ENCODE data around the gene RMND5B. TPM values are rescaled to one million over a fixed set of nuclear protein-coding genes. Genes with fewer than 3 reads are reported as not detected.

The RMND5B gene
- total RNA-seq, 1 experiment from 2014 or later = 51.3 TPM

DNA sequence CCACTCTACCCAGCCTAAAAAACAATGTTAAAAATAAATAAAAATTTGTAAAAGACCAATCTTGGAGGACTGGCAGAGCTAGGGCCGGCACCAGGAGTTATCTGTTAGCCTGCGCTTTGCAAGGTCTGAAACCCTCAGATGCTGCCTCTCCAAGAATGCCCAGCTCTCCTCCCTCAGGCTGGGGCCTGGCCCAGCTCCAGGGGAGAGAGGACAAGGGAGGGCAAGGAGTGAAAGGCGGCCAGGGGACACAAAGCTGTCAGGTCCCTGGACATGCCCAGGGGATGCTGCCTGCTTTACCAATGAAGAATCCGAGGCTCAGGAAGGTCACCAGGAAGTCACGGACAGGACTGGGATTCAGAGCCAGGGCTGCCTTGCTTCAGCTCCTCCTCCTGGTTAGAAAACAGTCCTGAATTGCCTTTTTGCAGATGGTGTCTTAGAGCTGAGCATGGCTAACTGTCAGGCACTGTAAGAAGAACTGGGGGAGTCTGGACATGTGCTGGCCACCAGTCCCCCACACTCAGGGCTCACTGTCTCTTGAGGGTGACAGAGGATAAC, 23.0 kb upstream of the RMND5B start:
- no peaks in the 10 kb centered on the region for H3K27me3 ChIP-seq (ENCODE audit: control insufficient read depth, insufficient read depth, low read length)
- H3K36me3 ChIP-seq (replicated peaks; ENCODE audit: control insufficient read depth, insufficient read depth, low read length) = no peaks in the 10 kb centered on the region
- no peak overlapping the region for H3K4me3 ChIP-seq (ENCODE audit: insufficient read depth, low read depth, low read length)
- DNase-seq = peak; percentile 78

DNA sequence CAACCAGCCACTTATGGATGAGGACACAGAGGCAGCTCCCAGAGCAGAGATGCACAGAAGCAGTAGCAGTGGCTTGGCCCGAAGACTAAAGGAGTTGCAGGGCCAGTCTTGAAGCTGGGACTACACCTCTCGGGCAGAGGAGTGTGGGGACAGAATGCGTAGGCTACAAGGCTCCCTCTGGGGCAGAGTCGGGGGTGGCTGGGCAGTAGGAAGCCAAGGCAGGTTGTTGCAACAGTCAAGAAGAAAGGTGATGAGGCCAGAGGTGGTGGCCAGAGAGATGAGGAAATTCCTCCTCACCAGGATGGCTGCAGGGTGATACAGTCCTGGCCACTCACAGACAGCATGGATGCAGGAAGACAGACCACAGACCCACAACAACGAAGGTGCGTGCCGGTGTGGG, 22.4 kb upstream of the RMND5B start:
- H3K36me3 ChIP-seq (replicated peaks; ENCODE audit: control insufficient read depth, insufficient read depth, low read length) = no peaks in the 10 kb centered on the region
- H3K4me3 ChIP-seq (ENCODE audit: insufficient read depth, low read depth, low read length) = no peak overlapping the region
- DNase-seq = peak; percentile 43
- H3K27me3 ChIP-seq (ENCODE audit: control insufficient read depth, insufficient read depth, low read length) = no peaks in the 10 kb centered on the region

DNA sequence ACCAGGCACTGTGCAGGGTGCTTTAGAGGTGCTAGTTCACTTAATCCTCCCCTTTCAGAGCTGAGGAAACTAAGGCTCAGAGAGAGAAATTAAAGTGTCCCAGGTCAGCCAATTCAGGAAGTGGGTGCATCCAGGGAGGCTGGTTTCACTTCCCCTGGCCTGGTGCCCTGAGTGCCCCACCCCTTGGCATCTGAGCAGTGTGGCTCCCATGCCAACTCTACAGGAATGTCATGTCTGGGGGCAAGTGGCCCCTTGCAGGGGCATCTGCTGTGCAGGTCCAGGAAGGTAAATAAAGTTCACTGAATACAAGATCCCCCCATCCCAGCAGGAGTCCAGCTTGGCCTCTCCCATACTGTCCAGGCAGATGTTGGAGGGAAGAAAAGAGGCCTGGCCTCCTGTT, 21.8 kb upstream of the RMND5B start:
- peak; percentile 24 for DNase-seq
- Histone ChIP-seq H3K36me3 (replicated peaks; ENCODE audit: control insufficient read depth, insufficient read depth, low read length) (no peaks in the 10 kb centered on the region), H3K4me3 (ENCODE audit: insufficient read depth, low read depth, low read length) (no peak overlapping the region), H3K27me3 (ENCODE audit: control insufficient read depth, insufficient read depth, low read length) (no peaks in the 10 kb centered on the region)

DNA sequence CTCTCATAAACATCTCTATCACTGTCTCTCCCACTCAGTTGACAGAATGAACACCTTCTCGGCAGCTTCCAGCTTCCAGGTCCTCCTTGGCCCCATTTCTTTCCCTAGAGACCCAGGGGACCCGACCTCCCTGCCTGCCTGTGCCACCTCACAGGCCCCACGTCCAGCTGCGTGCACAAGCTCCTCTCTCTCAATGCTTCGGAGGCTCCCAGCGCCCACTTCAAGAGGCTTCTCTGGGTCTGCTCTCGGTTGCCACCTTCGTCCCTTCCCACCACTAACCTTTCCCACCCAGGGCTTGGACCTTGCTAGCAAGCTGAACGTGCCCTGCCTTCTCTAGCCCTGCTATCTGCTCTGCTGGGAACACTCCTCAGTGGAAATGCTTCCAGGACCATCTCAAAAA, 20.3 kb upstream of the RMND5B start:
- DNase-seq = peak; percentile 16
- H3K27me3 ChIP-seq (ENCODE audit: control insufficient read depth, insufficient read depth, low read length) = no peaks in the 10 kb centered on the region
- no peak overlapping the region for H3K4me3 ChIP-seq (ENCODE audit: insufficient read depth, low read depth, low read length)
- H3K36me3 ChIP-seq (replicated peaks; ENCODE audit: control insufficient read depth, insufficient read depth, low read length) = no peaks in the 10 kb centered on the region

DNA sequence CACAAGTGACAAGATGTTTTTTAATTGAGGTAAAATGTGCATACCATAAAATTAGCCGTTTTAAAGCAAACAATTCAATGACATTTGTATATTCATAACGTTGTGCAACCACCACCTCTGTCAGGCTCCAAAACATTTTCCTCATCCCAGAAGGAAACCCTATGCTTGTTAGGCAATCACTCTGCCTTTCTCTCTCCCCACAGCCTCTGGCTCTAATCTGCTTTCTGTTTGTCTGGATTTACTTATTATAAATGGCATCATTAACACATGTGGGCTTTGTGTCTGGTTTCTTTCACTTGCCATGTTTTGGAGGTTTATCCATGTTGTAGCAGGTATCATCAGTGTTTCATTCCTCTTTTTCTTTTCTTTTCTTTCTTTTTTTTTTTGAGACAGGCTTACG, 18.9 kb upstream of the RMND5B start:
- Histone ChIP-seq H3K36me3 (replicated peaks; ENCODE audit: control insufficient read depth, insufficient read depth, low read length) (no peaks in the 10 kb centered on the region; the same call in 1 of the 2 replicates), H3K4me3 (ENCODE audit: insufficient read depth, low read depth, low read length) (no peak overlapping the region), H3K27me3 (ENCODE audit: control insufficient read depth, insufficient read depth, low read length) (no peaks in the 10 kb centered on the region)
- no peak for DNase-seq

DNA sequence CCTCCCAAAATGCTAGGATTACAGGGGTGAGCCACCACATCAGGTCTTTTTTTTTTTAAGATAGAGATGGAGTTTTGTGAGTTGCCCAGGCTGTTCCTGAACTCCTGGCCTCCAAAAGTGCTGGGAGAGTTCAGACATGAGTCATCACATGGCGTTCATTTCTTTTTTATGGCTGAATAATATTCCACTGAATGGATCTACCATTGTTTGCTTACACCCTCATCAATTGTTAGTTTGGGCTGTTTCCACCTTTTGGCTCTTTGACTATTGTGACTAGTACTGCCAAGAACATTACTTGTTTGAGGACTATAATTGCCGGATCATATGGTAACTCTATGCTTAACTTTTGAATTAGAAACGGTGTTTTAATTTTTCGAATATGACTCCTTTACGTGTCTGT, 18.3 kb upstream of the RMND5B start:
- Histone ChIP-seq H3K36me3 (replicated peaks; ENCODE audit: control insufficient read depth, insufficient read depth, low read length) (peaks cover 1% of the 10 kb centered on the region), H3K4me3 (ENCODE audit: insufficient read depth, low read depth, low read length) (no peak overlapping the region), H3K27me3 (ENCODE audit: control insufficient read depth, insufficient read depth, low read length) (no peaks in the 10 kb centered on the region)
- no peak for DNase-seq

DNA sequence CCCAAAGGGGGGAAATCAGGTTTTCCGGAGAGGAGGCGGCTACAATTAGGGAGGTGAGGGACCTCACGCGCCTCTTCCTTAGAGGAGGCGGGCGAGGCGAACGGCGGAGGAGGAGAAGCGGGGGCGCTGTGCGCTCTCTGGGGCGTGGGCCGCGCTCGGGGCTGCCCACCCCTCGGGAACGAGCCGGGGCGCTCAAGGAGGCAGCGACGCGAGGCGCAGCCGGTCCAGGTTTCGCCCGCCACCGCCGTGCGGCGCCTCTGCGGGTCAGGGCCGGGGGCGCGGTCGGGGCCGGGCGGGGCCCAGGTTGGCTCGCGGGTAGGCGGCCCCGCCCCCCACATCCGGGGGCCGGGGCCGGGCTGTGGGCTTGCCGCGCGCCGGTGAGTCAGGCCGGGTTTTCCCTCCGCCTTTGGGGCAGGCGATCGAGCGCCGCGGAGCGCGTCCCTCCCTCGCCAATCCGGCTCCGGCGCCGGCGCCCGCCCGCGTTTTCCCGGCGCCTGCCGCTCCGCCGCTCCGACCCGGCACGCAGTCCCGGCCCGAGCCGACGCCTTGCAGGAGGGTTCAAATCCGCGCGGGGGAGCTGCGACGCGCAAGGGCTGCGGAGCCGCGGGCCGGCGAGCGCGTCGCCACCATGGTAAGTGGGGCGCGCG, 17.6 kb upstream of the RMND5B start, which contains the start of gene N4BP3:
TSS of gene N4BP3 (plus strand) at position 392 of the 647 bp plus-strand sequence. CDS start 6,052 bp downstream, outside the sequence.
- Histone ChIP-seq H3K27me3 (ENCODE audit: control insufficient read depth, insufficient read depth, low read length) (no peaks in the 10 kb centered on the region), H3K4me3 (ENCODE audit: insufficient read depth, low read depth, low read length) (peak within 1 kb of the TSS; percentile 93), H3K36me3 (replicated peaks; ENCODE audit: control insufficient read depth, insufficient read depth, low read length) (peaks cover 1% of the 10 kb centered on the region)
- peak; percentile 99 for DNase-seq

DNA sequence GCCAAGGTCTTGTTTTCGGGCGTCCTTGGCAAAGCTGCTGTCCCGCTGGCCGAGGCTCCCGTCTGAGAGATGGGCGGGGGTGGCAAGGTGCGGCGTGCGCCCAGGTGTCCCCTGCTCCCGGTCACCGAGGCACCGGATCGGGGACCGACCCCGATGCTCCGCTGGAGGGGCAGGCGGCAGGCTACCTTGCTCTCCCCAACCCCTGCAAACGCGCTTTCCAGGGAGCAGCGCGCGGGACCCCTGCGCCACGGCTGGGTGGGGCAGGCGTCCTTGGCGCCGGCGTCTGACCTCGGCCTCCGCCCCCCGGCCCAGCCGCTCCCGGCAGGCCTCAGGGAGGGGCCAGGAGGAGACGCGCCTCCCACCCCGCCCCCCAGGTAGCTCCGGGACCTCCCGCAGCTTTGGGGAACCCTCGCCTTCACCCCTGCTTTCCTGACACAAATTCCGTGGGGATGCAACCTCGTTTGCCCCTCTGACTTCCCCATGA, 16.9 kb upstream of the RMND5B start:
- DNase-seq = peak; percentile 90
- Histone ChIP-seq H3K36me3 (replicated peaks; ENCODE audit: control insufficient read depth, insufficient read depth, low read length) (peaks cover 1% of the 10 kb centered on the region), H3K4me3 (ENCODE audit: insufficient read depth, low read depth, low read length) (peak overlapping the region; percentile 93), H3K27me3 (ENCODE audit: control insufficient read depth, insufficient read depth, low read length) (no peaks in the 10 kb centered on the region)

DNA sequence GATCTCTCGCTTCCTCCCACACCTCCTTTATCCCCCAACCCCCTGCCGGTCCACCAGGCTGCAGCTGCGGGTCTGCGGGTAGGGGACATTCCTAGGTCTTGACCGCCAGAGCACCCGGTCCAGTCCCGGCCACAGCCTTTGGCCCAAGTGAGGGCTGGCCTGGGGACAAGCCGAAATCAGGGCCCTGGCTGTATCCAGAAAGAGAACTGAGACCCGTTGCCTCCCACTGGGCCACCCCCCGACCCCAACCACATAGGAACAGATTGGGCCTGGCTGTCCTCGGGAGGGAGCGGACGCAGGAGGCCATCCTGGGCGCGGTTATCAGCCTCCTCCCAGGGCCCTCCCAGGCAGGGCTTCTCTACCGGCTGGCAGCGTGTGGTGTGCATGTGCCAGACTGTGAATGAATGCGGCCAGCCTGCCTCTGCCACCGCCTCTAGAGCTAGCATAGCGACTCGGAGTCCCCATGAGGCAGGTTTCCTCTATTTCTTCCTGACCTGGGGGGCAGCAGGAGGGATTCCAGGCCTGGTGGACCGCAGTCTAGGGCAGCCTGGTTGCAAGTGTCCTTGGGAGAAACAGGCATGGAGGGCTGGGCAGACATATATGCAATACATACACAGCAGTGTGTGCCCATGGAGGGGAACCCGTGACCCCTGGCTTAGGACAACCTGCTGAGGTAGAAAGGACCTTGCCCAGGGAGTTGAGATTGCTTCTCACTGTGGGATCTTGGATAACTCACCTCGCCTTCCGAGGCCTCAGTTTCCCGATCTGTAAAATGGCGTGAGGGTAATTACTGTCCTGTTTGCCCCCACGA, 16.3 kb upstream of the RMND5B start:
- Histone ChIP-seq H3K27me3 (ENCODE audit: control insufficient read depth, insufficient read depth, low read length) (no peaks in the 10 kb centered on the region), H3K36me3 (replicated peaks; ENCODE audit: control insufficient read depth, insufficient read depth, low read length) (peaks cover 3% of the 10 kb centered on the region), H3K4me3 (ENCODE audit: insufficient read depth, low read depth, low read length) (peak overlapping the region; percentile 93)
- no peak for DNase-seq

DNA sequence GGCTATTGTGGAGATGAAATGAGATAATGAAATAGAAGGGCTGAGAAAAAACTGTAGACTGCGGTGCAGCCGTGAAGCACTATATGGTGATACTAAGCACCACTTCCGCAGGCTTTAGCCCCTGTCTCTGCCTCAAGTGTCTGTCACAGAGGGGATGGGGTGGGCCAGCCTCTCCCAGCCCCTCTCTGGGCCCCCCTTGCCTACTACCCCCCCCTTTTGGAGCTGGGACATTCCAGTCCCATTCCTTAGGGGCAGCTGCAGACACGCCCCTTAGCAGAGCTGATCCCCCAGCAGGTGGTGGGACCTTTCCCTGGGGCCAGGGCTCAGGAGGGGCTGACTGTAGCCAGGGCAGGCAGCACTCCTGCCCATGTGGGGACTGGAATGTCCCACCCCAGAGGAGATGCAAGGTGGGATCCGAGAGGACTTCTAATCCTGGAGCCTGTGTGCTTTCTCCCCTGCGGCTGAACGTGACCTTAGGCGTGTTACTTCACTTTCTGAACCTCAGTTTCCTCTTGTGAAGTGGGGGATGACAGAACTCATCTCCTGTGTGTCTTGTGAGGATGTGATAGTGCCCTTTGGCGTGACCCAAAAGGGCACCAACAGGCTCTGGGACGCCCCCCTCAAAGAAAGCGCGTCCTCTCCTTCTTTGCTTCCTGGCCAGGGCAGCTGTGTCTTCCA, 15.5 kb upstream of the RMND5B start:
- H3K36me3 ChIP-seq (replicated peaks; ENCODE audit: control insufficient read depth, insufficient read depth, low read length) = peaks cover 4% of the 10 kb centered on the region
- H3K4me3 ChIP-seq (ENCODE audit: insufficient read depth, low read depth, low read length) = peak overlapping the region; percentile 93
- H3K27me3 ChIP-seq (ENCODE audit: control insufficient read depth, insufficient read depth, low read length) = no peaks in the 10 kb centered on the region
- peak; percentile 91 for DNase-seq

DNA sequence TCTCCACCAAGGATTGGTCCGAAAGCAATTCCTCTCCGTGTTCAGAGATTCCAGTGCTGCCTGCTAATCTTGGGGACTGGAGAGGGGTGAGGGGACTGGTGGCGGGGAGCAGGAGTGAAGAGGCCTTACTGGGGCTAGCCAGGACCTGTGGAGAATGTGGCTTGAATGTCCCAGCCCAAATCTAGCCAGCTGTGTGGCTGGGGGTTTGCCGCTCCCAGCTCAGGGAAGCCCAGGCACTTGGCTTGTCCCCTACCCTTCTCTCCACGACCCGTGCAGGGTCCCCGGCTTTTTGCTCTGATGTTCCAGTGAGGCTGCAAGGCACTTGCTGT, 15.0 kb upstream of the RMND5B start:
- H3K36me3 ChIP-seq (replicated peaks; ENCODE audit: control insufficient read depth, insufficient read depth, low read length) = peaks cover 4% of the 10 kb centered on the region
- no peaks in the 10 kb centered on the region for H3K27me3 ChIP-seq (ENCODE audit: control insufficient read depth, insufficient read depth, low read length)
- DNase-seq = no peak
- H3K4me3 ChIP-seq (ENCODE audit: insufficient read depth, low read depth, low read length) = peak overlapping the region; percentile 27

DNA sequence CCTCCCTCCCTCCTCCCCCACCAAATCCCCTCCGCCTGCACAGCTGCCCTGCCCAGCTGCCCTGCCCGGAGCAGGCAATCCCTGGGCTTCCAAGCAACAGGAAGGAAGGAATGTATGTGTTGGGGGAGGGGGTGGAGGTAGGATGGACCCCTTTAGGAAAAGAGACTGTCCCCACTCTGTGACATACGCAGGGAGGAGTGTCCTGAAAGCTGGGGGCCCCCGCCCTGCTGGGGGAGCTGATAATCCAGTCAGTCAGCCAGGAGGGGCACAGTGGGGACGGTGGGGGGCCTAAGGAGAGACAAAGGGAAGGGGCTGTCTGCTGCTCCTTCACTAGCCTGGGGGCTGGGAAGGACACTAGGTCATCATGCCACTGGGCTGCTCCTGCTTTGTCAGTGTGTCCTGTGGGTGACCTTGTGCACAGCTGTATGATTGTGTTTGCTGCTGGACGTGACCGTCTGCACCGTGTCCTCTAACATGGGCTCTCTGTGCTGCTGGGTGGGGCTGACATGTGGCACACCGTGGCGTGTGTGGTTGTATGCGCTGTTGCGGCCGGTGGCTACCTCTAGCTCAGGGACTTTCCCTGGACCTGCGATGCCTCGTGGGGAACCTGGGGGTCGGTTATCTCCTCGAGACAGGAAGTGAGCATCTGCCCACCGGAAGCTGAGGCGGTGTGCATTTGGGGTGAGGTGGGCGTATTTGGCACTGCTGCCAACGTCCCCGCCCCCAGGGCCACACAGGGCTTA, 14.5 kb upstream of the RMND5B start:
- Histone ChIP-seq H3K36me3 (replicated peaks; ENCODE audit: control insufficient read depth, insufficient read depth, low read length) (peaks cover 8% of the 10 kb centered on the region), H3K4me3 (ENCODE audit: insufficient read depth, low read depth, low read length) (peak overlapping the region; percentile 27), H3K27me3 (ENCODE audit: control insufficient read depth, insufficient read depth, low read length) (no peaks in the 10 kb centered on the region)
- DNase-seq = peak; percentile 78

DNA sequence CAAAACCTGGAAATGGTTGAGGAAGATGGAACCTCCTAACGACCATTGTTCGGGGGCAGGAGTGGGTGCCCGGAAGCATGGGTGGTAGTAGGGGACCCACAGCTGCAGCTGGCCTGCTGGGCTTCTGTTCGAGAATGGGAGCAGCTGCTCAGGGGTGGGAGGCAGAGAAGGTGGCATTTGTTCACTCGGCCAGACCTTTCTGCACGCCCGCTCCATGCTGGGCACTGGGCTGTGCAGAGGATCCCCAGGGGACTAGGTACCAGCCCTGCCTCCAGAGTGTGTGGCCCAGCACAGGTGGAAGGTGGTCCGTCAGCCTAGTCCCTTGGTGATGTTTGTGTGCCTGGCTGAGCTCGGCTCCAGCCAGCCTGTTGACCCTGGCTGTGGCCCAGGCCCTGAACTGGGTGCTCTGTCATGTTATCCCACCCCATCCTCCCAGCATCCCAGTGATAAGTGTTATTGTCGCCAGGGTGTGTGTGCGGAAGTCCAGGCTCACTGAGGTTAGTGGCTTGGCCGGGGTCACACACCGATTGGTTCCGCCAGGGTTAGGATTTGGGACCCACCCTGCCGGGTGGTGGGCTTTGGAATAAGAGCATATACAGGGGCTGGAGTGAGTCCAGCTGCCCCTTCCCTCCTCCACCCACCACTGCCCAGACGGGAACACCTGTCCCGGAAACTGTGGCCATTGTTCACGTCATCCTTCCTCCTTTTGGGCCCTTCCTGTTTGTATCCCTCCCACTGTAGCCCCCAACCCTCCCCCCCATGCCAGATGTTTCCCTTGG, 12.7 kb upstream of the RMND5B start:
- Histone ChIP-seq H3K27me3 (ENCODE audit: control insufficient read depth, insufficient read depth, low read length) (no peaks in the 10 kb centered on the region), H3K36me3 (replicated peaks; ENCODE audit: control insufficient read depth, insufficient read depth, low read length) (peaks cover 18% of the 10 kb centered on the region), H3K4me3 (ENCODE audit: insufficient read depth, low read depth, low read length) (no peak overlapping the region)
- DNase-seq = peak; percentile 27
